A549 (cell line): ENCODE results near the gene CDADC1. TPM values are rescaled to one million over a fixed set of nuclear protein-coding genes. Genes with fewer than 3 reads are reported as not detected.

ENCODE experiments used
- ATAC-seq, 2 experiments: fragments of 200-7000 bp in 1 of 2; fragments of >200 bp in 1 of 2; cut with Nextera tagmentation in 1 of 2; cut with Tn5 transposase in 1 of 2; 3 replicates each; pipeline versions ENCODE4 v1.8.0 to v1.9.1; 2018 to 2020; ENCODE audit warnings: mild to moderate bottlenecking in 1 of 2, moderate library complexity in 1 of 2
- CTCF ChIA-PET: fragments of 300-600 bp; sonication (Branson Sonifier 250); formaldehyde crosslinking; extraction: SDS; loops from one replicate; lab custom pipeline; 2021; ENCODE audit warnings: antibody characterized with exemption, inconsistent platforms; lab: Yijun Ruan, JAX
- POLR2A ChIA-PET: fragments of 350-600 bp; formaldehyde crosslinking; extraction: SDS; loops from one replicate; lab custom pipeline; 2021; ENCODE audit warnings: antibody characterized with exemption, inconsistent platforms; lab: Yijun Ruan, JAX
- DNase-seq, 2 experiments: peaks; one replicate each; pipeline versions ENCODE4 v3.0.0 to v3.0.0-alpha.2; 2011 to 2016; ENCODE audit warnings: low read depth in 1 of 2, low spot score in 1 of 2
- FAIRE-seq: peaks from 2 replicates; lab custom pipeline; 2011; peaks lifted over from hg19 to GRCh38; lab: Jason Lieb, UNC
- H3K27ac ChIP-seq, 2 experiments: fragments of >200 bp; sonication (Bioruptor Twin); formaldehyde crosslinking; 3 replicates each; pipeline ENCODE4 v1.5.1; 2016 to 2017
- H3K4me1 ChIP-seq: fragments of >200 bp; sonication (Bioruptor Twin); formaldehyde crosslinking; 3 replicates; pipeline ENCODE4 v1.6.1; 2016
- H3K4me2 ChIP-seq: fragments of >200 bp; sonication (Bioruptor Twin); formaldehyde crosslinking; 3 replicates; pipeline ENCODE4 v1.6.1; 2016
- H3K4me3 ChIP-seq: fragments of >200 bp; sonication (Bioruptor Twin); formaldehyde crosslinking; 3 replicates; pipeline ENCODE4 v1.5.1; 2016
- H3K9me3 ChIP-seq: fragments of >200 bp; sonication (Bioruptor Twin); formaldehyde crosslinking; 3 replicates; pipeline ENCODE4 v1.6.1; 2016
- FOSL2 ChIP-seq, 2 experiments: fragments of 450-650 bp in 1 of 2; fragments of >200 bp in 1 of 2; sonication (Bioruptor Twin) in 1 of 2; formaldehyde crosslinking; IDR thresholded peaks; 2 replicates each; pipeline versions ENCODE4 v1.5.0 to v1.6.1; 2016 to 2020; ENCODE audit warnings: mild to moderate bottlenecking in 1 of 2, moderate library complexity in 1 of 2
- GATA3 ChIP-seq: IDR thresholded peaks from 2 replicates; pipeline ENCODE4 v1.6.1; 2012; ENCODE audit warnings: borderline replicate concordance
- MAZ ChIP-seq: fragments of 150-350 bp; IDR thresholded peaks from 2 replicates; pipeline ENCODE4 v1.6.1; 2014; ENCODE audit warnings: antibody characterized with exemption, low read depth, low read length, borderline replicate concordance
- NPAS2 ChIP-seq: fragments of 250-450 bp; sonication (Bioruptor Pico); IDR thresholded peaks from 2 replicates; pipeline ENCODE4 v1.8.0; 2022; ENCODE audit warnings: mild to moderate bottlenecking, moderate library complexity, borderline replicate concordance
- RFX5 ChIP-seq: fragments of 450-650 bp; IDR thresholded peaks from 2 replicates; pipeline ENCODE4 v1.7.1; 2014; ENCODE audit warnings: antibody characterized with exemption, mild to moderate bottlenecking, moderate library complexity
- SREBF2 ChIP-seq: fragments of 450-650 bp; IDR thresholded peaks from 2 replicates; pipeline ENCODE4 v1.6.1; 2014; ENCODE audit warnings: mild to moderate bottlenecking, moderate library complexity
- ZC3H11A ChIP-seq: fragments of 450-650 bp; IDR thresholded peaks from 2 replicates; pipeline ENCODE4 v1.6.1; 2014; ENCODE audit warnings: antibody characterized with exemption, mild to moderate bottlenecking
- ZNF302 ChIP-seq: fragments of 250-450 bp; sonication (Bioruptor Pico); IDR thresholded peaks from 2 replicates; pipeline ENCODE4 v1.9.0; 2021; ENCODE audit warnings: inconsistent platforms, mild to moderate bottlenecking, moderate library complexity
- WGBS: methylation state at CpG from one replicate; pipeline ENCODE4 v1.1.6; 2017; ENCODE audit errors: missing lambda C conversion rate; 5-methylcytosine and 5-hydroxymethylcytosine counted together
- polyA plus RNA-seq, 4 experiments: library from polyadenylated mRNA; depleted of rRNA in 3 of 4; stranded (reverse); fragments of >200 nt; fragmentation: RNase III in 1 of 4; extraction: RNeasy Plus Mini Kit Qiagen cat#74134 plus additional on column Dnase treatment in 1 of 4; gene quantifications; 2 replicates in 3 of 4; 3 replicates in 1 of 4; pipeline ENCODE4 v1.2.3, GENCODE V29; 2011 to 2017
- TF ChIP-seq, protein P1 (sequence below): fragments of 450-650 bp; IDR thresholded peaks from 2 replicates; pipeline ENCODE4 v1.6.1; 2014; ENCODE audit warnings: antibody characterized with exemption
- TF ChIP-seq, protein P2 (sequence below): fragments of >200 bp; sonication (Bioruptor Twin); formaldehyde crosslinking; IDR thresholded peaks from 2 replicates; pipeline ENCODE4 v1.6.1; 2016
- TF ChIP-seq, protein P3 (sequence below): fragments of >200 bp; sonication (Bioruptor Twin); formaldehyde crosslinking; IDR thresholded peaks from 3 replicates; pipeline ENCODE4 v1.6.1; 2016

CDADC1 gene
- polyA plus RNA-seq, 2 of the 4 experiments (the other 2 are of a cell fraction), result 4.3 to 9.6 TPM

DNA sequence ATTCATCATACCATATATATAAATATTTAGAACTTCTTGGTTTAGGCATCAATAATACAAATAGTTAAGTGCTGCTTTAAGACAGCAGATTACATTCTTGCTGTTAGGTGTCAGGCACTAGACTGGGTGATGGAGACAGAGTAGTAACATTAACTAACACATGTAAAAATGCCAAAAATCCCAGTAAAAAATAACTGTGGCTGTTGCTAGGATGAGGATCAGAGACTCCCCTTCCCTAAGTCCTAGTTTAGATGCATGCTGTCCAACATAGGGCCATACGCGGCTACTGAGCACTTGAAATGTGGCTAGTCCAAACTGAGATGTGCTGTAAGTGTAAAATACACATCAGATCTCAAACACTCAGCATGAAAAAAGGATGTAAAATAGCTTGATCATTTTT lies 94.7 kb downstream of the CDADC1 start:
- FAIRE-seq (no peak), ATAC-seq (no peak), DNase-seq (no peak)
- no peak overlapping the region for H3K4me2 ChIP-seq
- H3K4me3 ChIP-seq, result no peak overlapping the region
- ChIA-PET CTCF (interaction anchor here (0.5 kb wide), 1 partner anchor 1807 kb away, joined by 3 read pairs; no protein-coding TSS in a partner anchor), POLR2A (no interaction called here)
- H3K4me1 ChIP-seq, result no peaks in the 10 kb centered on the region
- WGBS, result 98% methylated on average over 2 of the region's 2 CpGs
- no peaks in the 10 kb centered on the region for H3K9me3 ChIP-seq
- no peak overlapping the region for H3K27ac ChIP-seq
- TF ChIP-seq, protein P1, sequence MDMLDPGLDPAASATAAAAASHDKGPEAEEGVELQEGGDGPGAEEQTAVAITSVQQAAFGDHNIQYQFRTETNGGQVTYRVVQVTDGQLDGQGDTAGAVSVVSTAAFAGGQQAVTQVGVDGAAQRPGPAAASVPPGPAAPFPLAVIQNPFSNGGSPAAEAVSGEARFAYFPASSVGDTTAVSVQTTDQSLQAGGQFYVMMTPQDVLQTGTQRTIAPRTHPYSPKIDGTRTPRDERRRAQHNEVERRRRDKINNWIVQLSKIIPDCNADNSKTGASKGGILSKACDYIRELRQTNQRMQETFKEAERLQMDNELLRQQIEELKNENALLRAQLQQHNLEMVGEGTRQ, result no peak
- TF ChIP-seq SREBF2 (no peak), MAZ (no peak), FOSL2 (IDR thresholded peaks at IDR 0.05) (no peak), FOSL2 (CRISPR knock-in tag; IDR thresholded peaks at IDR 0.05) (no peak), NPAS2 (no peak), ZNF302 (CRISPR knock-in tag) (no peak), RFX5 (no peak), GATA3 (no peak), ZC3H11A (no peak)
- TF ChIP-seq, protein P2, sequence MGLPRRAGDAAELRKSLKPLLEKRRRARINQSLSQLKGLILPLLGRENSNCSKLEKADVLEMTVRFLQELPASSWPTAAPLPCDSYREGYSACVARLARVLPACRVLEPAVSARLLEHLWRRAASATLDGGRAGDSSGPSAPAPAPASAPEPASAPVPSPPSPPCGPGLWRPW, result no peak
- TF ChIP-seq, protein P3, sequence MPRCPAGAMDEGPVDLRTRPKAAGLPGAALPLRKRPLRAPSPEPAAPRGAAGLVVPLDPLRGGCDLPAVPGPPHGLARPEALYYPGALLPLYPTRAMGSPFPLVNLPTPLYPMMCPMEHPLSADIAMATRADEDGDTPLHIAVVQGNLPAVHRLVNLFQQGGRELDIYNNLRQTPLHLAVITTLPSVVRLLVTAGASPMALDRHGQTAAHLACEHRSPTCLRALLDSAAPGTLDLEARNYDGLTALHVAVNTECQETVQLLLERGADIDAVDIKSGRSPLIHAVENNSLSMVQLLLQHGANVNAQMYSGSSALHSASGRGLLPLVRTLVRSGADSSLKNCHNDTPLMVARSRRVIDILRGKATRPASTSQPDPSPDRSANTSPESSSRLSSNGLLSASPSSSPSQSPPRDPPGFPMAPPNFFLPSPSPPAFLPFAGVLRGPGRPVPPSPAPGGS, result no peak

Other genes with a start within 250 kb of the CDADC1 start
- 0.30 TPM in 1 of 2 replicates, not detected in the other for gene MLNR, start 27.6 kb upstream of the CDADC1 start, polyA plus RNA-seq (2011; rRNA removed)
- gene MLNR, start 27.6 kb upstream of the CDADC1 start, polyA plus RNA-seq (2017; fragmentation: RNase III; extraction: RNeasy Plus Mini Kit Qiagen cat#74134 plus additional on column Dnase treatment), result 0.51 to 0.63 TPM (median 0.54 TPM) in 3 replicates
- 4.8 and 5.2 TPM in 2 replicates for gene CAB39L, start 196.1 kb downstream of the CDADC1 start, polyA plus RNA-seq (2011; rRNA removed)
- gene CAB39L, start 196.1 kb downstream of the CDADC1 start, polyA plus RNA-seq (2017; fragmentation: RNase III; extraction: RNeasy Plus Mini Kit Qiagen cat#74134 plus additional on column Dnase treatment), result 2.0 to 2.4 TPM (median 2.3 TPM) in 3 replicates
- gene SETDB2, start 196.3 kb downstream of the CDADC1 start, polyA plus RNA-seq (2011; rRNA removed), result 3.9 and 4.6 TPM in 2 replicates
- gene SETDB2, start 196.3 kb downstream of the CDADC1 start, polyA plus RNA-seq (2017; fragmentation: RNase III; extraction: RNeasy Plus Mini Kit Qiagen cat#74134 plus additional on column Dnase treatment), result 1.3 to 1.7 TPM (median 1.3 TPM) in 3 replicates
- 11.7 and 13.4 TPM in 2 replicates for gene PHF11, start 248.0 kb downstream of the CDADC1 start, polyA plus RNA-seq (2011; rRNA removed)
- gene PHF11, start 248.0 kb downstream of the CDADC1 start, polyA plus RNA-seq (2017; fragmentation: RNase III; extraction: RNeasy Plus Mini Kit Qiagen cat#74134 plus additional on column Dnase treatment), result 7.1 to 9.0 TPM (median 7.7 TPM) in 3 replicates